Erythroblast (primary cell): ENCODE measurements around the gene PURA.

Source experiments
- GATA1 ChIP-seq: IDR thresholded peaks from 2 replicates; pipeline ENCODE4 v1.6.1; 2011; ENCODE audit warnings: low read depth, mild to moderate bottlenecking, control low read depth, low read length, moderate library complexity
- POLR2A ChIP-seq: IDR thresholded peaks from 2 replicates; pipeline ENCODE4 v1.6.1; 2011; ENCODE audit warnings: mild to moderate bottlenecking, low read length

DNA sequence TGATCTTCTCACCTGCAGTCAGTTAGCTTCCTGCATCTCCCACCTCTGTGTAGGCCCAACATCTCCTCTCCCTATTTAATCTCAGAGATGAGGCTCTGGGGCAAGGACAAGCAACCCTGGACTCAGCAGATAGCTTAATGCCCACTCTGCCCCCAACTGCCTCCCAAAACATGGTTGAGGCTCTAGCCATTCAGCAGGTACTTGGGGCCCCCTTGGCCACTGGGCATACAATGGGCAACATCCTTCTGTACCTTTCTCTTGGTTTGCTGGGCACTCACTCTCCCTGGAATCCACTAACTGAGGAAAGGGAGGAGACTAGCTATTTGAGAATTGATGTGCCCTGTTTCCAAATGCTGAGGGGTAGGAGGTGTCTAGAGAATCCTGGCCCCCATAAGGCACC is 21.2 kb downstream of the PURA start:
- TF ChIP-seq POLR2A (no peak), GATA1 (no peak)
